Esophagus muscularis mucosa (tissue), 4 donors: ENCODE results near the gene SCAF11. TPM values are rescaled to one million over a fixed set of nuclear protein-coding genes. Genes with fewer than 3 reads are reported as not detected.

Source experiments
- DNase-seq: peaks from one replicate; pipeline ENCODE4 v3.0.0-alpha.2; 2017; ENCODE audit errors: extremely low spot score
- H3K27ac ChIP-seq, 4 donors: fragments of 200-600 bp; sonication (generic); replicated peaks in 1 of 4; 1 replicate in 3 of 4; 2 replicates in 1 of 4; pipeline ENCODE4 v1.5.1; 2016 to 2019; ENCODE audit warnings: mild to moderate bottlenecking in 1 of 4
- H3K27me3 ChIP-seq, 4 donors: fragments of 200-600 bp; sonication (generic); one replicate each; pipeline versions ENCODE4 v1.5.1 to v1.6.0; 2016 to 2019
- H3K36me3 ChIP-seq, 4 donors: fragments of 200-600 bp; sonication (generic); one replicate each; pipeline ENCODE4 v1.5.1; 2016 to 2019
- H3K4me1 ChIP-seq, 4 donors: fragments of 200-600 bp; sonication (generic); one replicate each; pipeline ENCODE4 v1.5.1; 2016 to 2019
- H3K4me3 ChIP-seq, 4 donors: fragments of 200-600 bp; sonication (generic); 1 replicate in 2 of 4; 2 replicates in 2 of 4; pipeline ENCODE4 v1.5.1; 2016 to 2019; ENCODE audit warnings: mild to moderate bottlenecking in 4 of 4, moderate library complexity in 1 of 4
- H3K9me3 ChIP-seq, 4 donors: fragments of 200-600 bp; sonication (generic); 1 replicate in 3 of 4; 2 replicates in 1 of 4; pipeline ENCODE4 v1.5.1; 2016 to 2019
- CTCF ChIP-seq, 3 experiments: fragments of 200-600 bp in 2 of 3; fragments of 450-650 bp in 1 of 3; sonication (generic) in 2 of 3; IDR thresholded peaks; one replicate each; pipeline ENCODE4 v1.5.1; 2017 to 2019; ENCODE audit warnings: antibody characterized with exemption in 3 of 3, mild to moderate bottlenecking in 2 of 3, moderate library complexity in 1 of 3
- EP300 ChIP-seq: sonication (generic); formaldehyde crosslinking; IDR thresholded peaks from one replicate; pipeline ENCODE4 v1.6.1; 2017; ENCODE audit warnings: antibody characterized with exemption
- POLR2A ChIP-seq: fragments of 450-650 bp; IDR thresholded peaks from one replicate; pipeline ENCODE4 v1.6.1; 2017; ENCODE audit warnings: antibody characterized with exemption, moderate library complexity, mild to moderate bottlenecking, low read depth
- POLR2AphosphoS5 ChIP-seq, 2 donors: sonication (generic); formaldehyde crosslinking; IDR thresholded peaks; one replicate each; pipeline ENCODE4 v1.6.1; 2017; ENCODE audit warnings: antibody characterized with exemption in 2 of 2
- WGBS: methylation state at CpG from one replicate; pipeline ENCODE4 v1.1.5; 2018; 5-methylcytosine and 5-hydroxymethylcytosine counted together
- intact Hi-C: fragments of 100-400 bp; cut with DNase I; formaldehyde crosslinking; loops from one replicate; pipeline ENCODE4 v1.15.1; 2023
- total RNA-seq, 4 donors: library from RNA; depleted of rRNA; stranded (reverse); fragments of >200 nt; gene quantifications; one replicate each; pipeline versions ENCODE4 v1.1.0 to v1.2.1, GENCODE V29; 2016

The SCAF11 gene
- total RNA-seq, 4 donors from 2014 or later: 117 to 150 (median 132) TPM

GRCh38 chr12:45970391-45970790, 20.0 kb downstream of the SCAF11 start:
- no peak overlapping the region for H3K27ac ChIP-seq
- intact Hi-C loops: no loop called here
- 100% methylated on average over 1 of the region's 1 CpG for WGBS
- no peak overlapping the region for H3K4me3 ChIP-seq
- no peaks in the 10 kb centered on the region for H3K9me3 ChIP-seq
- no peaks in the 10 kb centered on the region for H3K27me3 ChIP-seq
- peaks cover 79 to 96% (median 90%) of the 10 kb centered on the region in 4 donors for H3K4me1 ChIP-seq
- TF ChIP-seq CTCF (IDR thresholded peaks at IDR 0.05) (no peak), EP300 (no peak), POLR2A (no peak), POLR2AphosphoS5 (IDR thresholded peaks at IDR 0.05) (no peak)
- peaks cover 0 to 6% (median 2%) of the 10 kb centered on the region in 4 donors for H3K36me3 ChIP-seq
- DNase-seq: no peak

GRCh38 chr12:45969084-45969483, 21.3 kb downstream of the SCAF11 start:
- Histone ChIP-seq H3K36me3 (peaks cover 0 to 6% (median 2%) of the 10 kb centered on the region in 4 donors), H3K4me3 (no peak overlapping the region), H3K4me1 (peaks cover 70 to 92% (median 89%) of the 10 kb centered on the region in 4 donors), H3K9me3 (no peaks in the 10 kb centered on the region), H3K27ac (peak overlapping the region in 2 of 4 donors; percentile 7 to 19), H3K27me3 (no peaks in the 10 kb centered on the region)
- 39% methylated on average over 2 of the region's 2 CpGs for WGBS
- DNase-seq: no peak
- intact Hi-C loops: no loop called here
- TF ChIP-seq POLR2A: no peak
- no peak for TF ChIP-seq POLR2AphosphoS5 (IDR thresholded peaks at IDR 0.05)
- no peak for TF ChIP-seq EP300
- no peak for TF ChIP-seq CTCF (IDR thresholded peaks at IDR 0.05)

- TF ChIP-seq EP300: no peak
- TF ChIP-seq CTCF (IDR thresholded peaks at IDR 0.05): no peak
- TF ChIP-seq POLR2A: no peak
- TF ChIP-seq POLR2AphosphoS5 (IDR thresholded peaks at IDR 0.05): no peak
- Histone ChIP-seq H3K4me1 (peaks cover 50 to 73% (median 69%) of the 10 kb centered on the region in 4 donors), H3K4me3 (no peak overlapping the region), H3K36me3 (peaks cover 0 to 20% (median 3%) of the 10 kb centered on the region in 4 donors), H3K27ac (peak overlapping the region; percentile 10 to 39 (median 22)), H3K9me3 (no peaks in the 10 kb centered on the region), H3K27me3 (no peaks in the 10 kb centered on the region)
- no peak for DNase-seq
- intact Hi-C loops: no loop called here
- 9% methylated on average over 1 of the region's 1 CpG for WGBS
These were observed 23.9 kb downstream of the SCAF11 start for GRCh38 chr12:45966486-45966885.

GRCh38 chr12:45962553-45963325, 27.6 kb downstream of the SCAF11 start:
- DNase-seq: no peak
- 94% methylated on average over 4 of the region's 4 CpGs for WGBS
- Histone ChIP-seq H3K36me3 (peaks cover 0 to 18% (median 3%) of the 10 kb centered on the region in 4 donors), H3K4me3 (no peak overlapping the region), H3K27me3 (no peaks in the 10 kb centered on the region), H3K9me3 (no peaks in the 10 kb centered on the region), H3K4me1 (peaks cover 44 to 58% (median 53%) of the 10 kb centered on the region in 4 donors), H3K27ac (no peak overlapping the region)
- intact Hi-C loops: no loop called here
- no peak for TF ChIP-seq POLR2A
- TF ChIP-seq CTCF (IDR thresholded peaks at IDR 0.05): no peak
- no peak for TF ChIP-seq POLR2AphosphoS5 (IDR thresholded peaks at IDR 0.05)
- TF ChIP-seq EP300: no peak
